SU-DHL-6 (cell line): ENCODE results near the gene TPK1.

Experiments used
- CTCF ChIP-seq: fragments of 200-600 bp; sonication (generic); IDR thresholded peaks from one replicate; pipeline ENCODE4 v1.5.1; 2017; ENCODE audit warnings: antibody characterized with exemption, mild to moderate bottlenecking, low read length, moderate library complexity; ENCODE audit not compliant: insufficient read depth, poor library complexity, severe bottlenecking
- EZH2phosphoT487 ChIP-seq: fragments of 200-600 bp; sonication (generic), shearing (Covaris generic); conservative IDR thresholded peaks from 2 replicates; pipeline ENCODE4 v1.6.1; 2018; ENCODE audit warnings: mild to moderate bottlenecking, antibody characterized with exemption, low read length, moderate library complexity, mixed read lengths

DNA sequence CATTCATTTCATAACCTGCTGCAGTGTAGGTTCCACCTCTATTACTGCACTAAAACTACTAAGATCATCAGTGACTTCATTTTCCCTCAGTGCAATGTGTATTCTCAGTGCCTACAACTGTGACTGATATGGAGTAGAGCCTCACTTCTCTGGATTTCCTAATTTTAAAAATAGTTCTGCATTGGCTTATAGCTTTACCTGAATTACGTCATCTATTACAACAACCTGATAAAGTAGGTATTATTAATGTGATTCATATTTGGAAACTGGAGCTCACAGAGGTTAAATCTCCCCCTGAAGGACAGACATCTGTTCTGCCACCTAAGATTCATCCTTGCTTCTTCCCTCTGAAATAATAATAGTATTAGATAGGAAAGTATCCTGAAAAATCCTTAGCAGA, 361.5 kb downstream of the TPK1 start:
- TF ChIP-seq EZH2phosphoT487 (no peak), CTCF (no peak)
